Panc1 (cell line): ENCODE measurements around the gene MAP2. TPM values are rescaled to one million over a fixed set of nuclear protein-coding genes. Genes with fewer than 3 reads are reported as not detected.

Source experiments
- ATAC-seq: fragments of 200-7000 bp; cut with Tn5 transposase; 2 replicates; pipeline ENCODE4 v1.9.1; 2020; ENCODE audit warnings: mild to moderate bottlenecking, moderate library complexity
- BruUV-seq: library from RNA; stranded (reverse); fragments of 400-500 nt; replicated peaks from 2 replicates; lab custom pipeline; 2021; lab: Mats Ljungman, UMichigan
- CTCF ChIA-PET: fragments of 300-600 bp; sonication (Branson Sonifier 250); formaldehyde crosslinking; loops from one replicate; lab custom pipeline; 2022; ENCODE audit warnings: antibody characterized with exemption; lab: Charles Lee
- POLR2A ChIA-PET: fragments of 300-600 bp; sonication (Branson Sonifier 250); formaldehyde crosslinking; loops from one replicate; lab custom pipeline; 2022; ENCODE audit warnings: antibody characterized with exemption; lab: Charles Lee
- DNase-seq: peaks from one replicate; pipeline ENCODE4 v3.0.0-alpha.2; 2010; ENCODE audit warnings: low read depth, low spot score
- H3K27ac ChIP-seq: 2 replicates; pipeline ENCODE4 v1.5.1; 2011; ENCODE audit warnings: mild to moderate bottlenecking, low read length, inconsistent platforms
- H3K27me3 ChIP-seq: fragments of 200-500 bp; sonication (Bioruptor generic); 2 replicates; pipeline ENCODE4 v1.6.0; 2014; ENCODE audit warnings: low read length, inconsistent platforms; ENCODE audit not compliant: control insufficient read depth, insufficient read depth
- H3K36me3 ChIP-seq: fragments of 200-500 bp; sonication (Bioruptor generic); 2 replicates; pipeline ENCODE4 v1.5.1; 2014; ENCODE audit warnings: inconsistent platforms, mild to moderate bottlenecking, low read length, moderate library complexity; ENCODE audit not compliant: control insufficient read depth, insufficient read depth
- H3K4me1 ChIP-seq: 2 replicates; pipeline ENCODE4 v1.5.1; 2011; ENCODE audit warnings: inconsistent platforms, mild to moderate bottlenecking, low read length, moderate library complexity; ENCODE audit not compliant: control insufficient read depth, insufficient read depth
- H3K4me3 ChIP-seq, 2 experiments: 2 replicates each; pipeline ENCODE4 v1.5.1; 2011 to 2012; ENCODE audit warnings: low read depth in 2 of 2, low read length in 2 of 2, mild to moderate bottlenecking in 2 of 2, inconsistent platforms in 1 of 2, moderate library complexity in 1 of 2
- H3K9me3 ChIP-seq: fragments of 200-500 bp; sonication (Bioruptor generic); 2 replicates; pipeline ENCODE4 v1.5.1; 2014; ENCODE audit warnings: low read depth, mild to moderate bottlenecking, inconsistent platforms, low read length, moderate library complexity; ENCODE audit not compliant: control insufficient read depth, insufficient read depth
- CTCF ChIP-seq: fragments of 450-650 bp; IDR thresholded peaks from 2 replicates; pipeline ENCODE4 v1.5.1; 2017; ENCODE audit warnings: mild to moderate bottlenecking
- POLR2AphosphoS5 ChIP-seq: IDR thresholded peaks from 2 replicates; pipeline ENCODE4 v1.6.1; 2012; ENCODE audit warnings: mild to moderate bottlenecking, low read depth, low read length, moderate library complexity
- REST ChIP-seq, 2 experiments: IDR thresholded peaks; 2 replicates each; pipeline ENCODE4 v1.6.1; 2011 to 2012; ENCODE audit warnings: low read depth in 2 of 2, control low read depth in 1 of 2, low read length in 1 of 2, mild to moderate bottlenecking in 1 of 2, moderate library complexity in 1 of 2; ENCODE audit not compliant: insufficient read depth in 1 of 2
- SIN3A ChIP-seq: IDR thresholded peaks from 2 replicates; pipeline ENCODE4 v1.6.1; 2012; ENCODE audit warnings: low read depth, mild to moderate bottlenecking, low read length, moderate library complexity, borderline replicate concordance; ENCODE audit not compliant: insufficient read depth
- TCF7L2 ChIP-seq: IDR thresholded peaks from 2 replicates; pipeline ENCODE4 v1.6.1; 2011; ENCODE audit warnings: mild to moderate bottlenecking, low read depth, low read length, inconsistent platforms
- in situ Hi-C: cut with HindIII; loops from 2 replicates; pipeline ENCODE4 v1.10.0; 2016; ENCODE audit warnings: low sequenced_read_pairs, low pct_unique_long_range_greater_than_20kb
- intact Hi-C: fragments of 100-400 bp; cut with micrococcal nuclease; formaldehyde crosslinking; loops from one replicate; pipeline ENCODE4 v1.10.0; 2022; ENCODE audit not compliant: unreplicated experiment
- total RNA-seq: library from RNA; stranded (reverse); gene quantifications from one replicate; pipeline ENCODE4 v1.2.1, GENCODE V29; 2021; ENCODE audit not compliant: unreplicated experiment

Gene MAP2
- total RNA-seq, 1 experiment from 2014 or later, result 44.9 TPM

GRCh38 chr2:209511637-209512036, 87.8 kb downstream of the MAP2 start:
- no peaks in the 10 kb centered on the region for H3K4me1 ChIP-seq
- H3K27me3 ChIP-seq, result no peaks in the 10 kb centered on the region
- ChIA-PET CTCF (interaction anchor here (0.6 kb wide), 1 partner anchor 1104 kb away, joined by 3 read pairs; no protein-coding TSS in a partner anchor), POLR2A (no interaction called here)
- intact Hi-C loops (no loop called here), in situ Hi-C loops (no loop called here)
- H3K27ac ChIP-seq, result no peak overlapping the region
- DNase-seq, result no peak
- no peak for ATAC-seq
- no peaks in the 10 kb centered on the region for H3K9me3 ChIP-seq
- H3K36me3 ChIP-seq, result no peaks in the 10 kb centered on the region
- BruUV-seq, result no TSS peak
- TF ChIP-seq POLR2AphosphoS5 (no peak), CTCF (no peak), SIN3A (no peak), TCF7L2 (no peak), REST (IDR thresholded peaks at IDR 0.05; ENCODE audit: insufficient read depth in 1 of 2, low read depth in 2 of 2, low read length in 1 of 2) (no peak)
- H3K4me3 ChIP-seq, result no peak overlapping the region

- POLR2A ChIA-PET, result no interaction called here
- TF ChIP-seq SIN3A, result no peak
- TF ChIP-seq REST (IDR thresholded peaks at IDR 0.05; ENCODE audit: insufficient read depth in 1 of 2, low read depth in 2 of 2, low read length in 1 of 2), result no peak
- no peak for TF ChIP-seq TCF7L2
- no peak for TF ChIP-seq CTCF
- no peak for TF ChIP-seq POLR2AphosphoS5
- Histone ChIP-seq H3K4me3 (no peak overlapping the region), H3K27ac (no peak overlapping the region), H3K9me3 (no peaks in the 10 kb centered on the region), H3K36me3 (no peaks in the 10 kb centered on the region), H3K27me3 (no peaks in the 10 kb centered on the region), H3K4me1 (no peaks in the 10 kb centered on the region)
- intact Hi-C loops (no loop called here), in situ Hi-C loops (no loop called here)
- no TSS peak for BruUV-seq
- ATAC-seq (no peak), DNase-seq (no peak)
- CTCF ChIA-PET, result no interaction called here
Observed at GRCh38 chr2:209512971-209513370, 89.1 kb downstream of the MAP2 start.
